Measurements from ENCODE around the gene CAPN5.
"Not testable (repeated sequence)": the region's sequence is repeated elsewhere in the genome, so short reads cannot be mapped to it uniquely, and the experiment has no call there.

The CAPN5 gene

GRCh38 chr11:77066229-77067042, at the start of gene CAPN5:
TSS of gene CAPN5 (plus strand) at chr11:77066971. CDS start at chr11:77084887, 17,916 bp downstream.
- DNase-seq (ENCODE audit: low read depth in 4 of 4, low spot score in 1 of 4): peak; percentile 71 to 84 (median 80)

- not testable (repeated sequence) for DNase-seq (ENCODE audit: low read depth in 4 of 4, low spot score in 1 of 4)
Observed at GRCh38 chr11:77018396-77018924, 48.3 kb upstream of the CAPN5 start.

GRCh38 chr11:77019976-77020595, 46.7 kb upstream of the CAPN5 start:
- DNase-seq (ENCODE audit: low read depth in 4 of 4, low spot score in 1 of 4): no peak

- DNase-seq (ENCODE audit: low read depth in 4 of 4, low spot score in 1 of 4): no peak
Observed at GRCh38 chr11:77020734-77021133, 46.0 kb upstream of the CAPN5 start.

- no peak for DNase-seq (ENCODE audit: low read depth in 4 of 4, low spot score in 1 of 4)
Observed at GRCh38 chr11:77024745-77025144, 42.0 kb upstream of the CAPN5 start.

GRCh38 chr11:77026221-77026620, 40.5 kb upstream of the CAPN5 start:
- no peak for DNase-seq (ENCODE audit: low read depth in 4 of 4, low spot score in 1 of 4)

GRCh38 chr11:77026743-77027142, 40.0 kb upstream of the CAPN5 start:
- no peak for DNase-seq (ENCODE audit: low read depth in 4 of 4, low spot score in 1 of 4)

- DNase-seq (ENCODE audit: low read depth in 4 of 4, low spot score in 1 of 4): no peak
Observed at GRCh38 chr11:77027275-77027674, 39.5 kb upstream of the CAPN5 start.

- DNase-seq (ENCODE audit: low read depth in 4 of 4, low spot score in 1 of 4): no peak
Observed at GRCh38 chr11:77029829-77030228, 36.9 kb upstream of the CAPN5 start.

GRCh38 chr11:77030834-77031414, 35.8 kb upstream of the CAPN5 start:
- no peak for DNase-seq (ENCODE audit: low read depth in 4 of 4, low spot score in 1 of 4)

- DNase-seq (ENCODE audit: low read depth in 4 of 4, low spot score in 1 of 4): no peak
Observed at GRCh38 chr11:77031599-77031998, 35.2 kb upstream of the CAPN5 start.

GRCh38 chr11:77035039-77035438, 31.7 kb upstream of the CAPN5 start:
- no peak for DNase-seq (ENCODE audit: low read depth in 4 of 4, low spot score in 1 of 4)

GRCh38 chr11:77035580-77035979, 31.2 kb upstream of the CAPN5 start:
- no peak for DNase-seq (ENCODE audit: low read depth in 4 of 4, low spot score in 1 of 4)

GRCh38 chr11:77036398-77036797, 30.4 kb upstream of the CAPN5 start:
- no peak for DNase-seq (ENCODE audit: low read depth in 4 of 4, low spot score in 1 of 4)

- DNase-seq (ENCODE audit: low read depth in 4 of 4, low spot score in 1 of 4): no peak
Observed at GRCh38 chr11:77037057-77037456, 29.7 kb upstream of the CAPN5 start.

- no peak for DNase-seq (ENCODE audit: low read depth in 4 of 4, low spot score in 1 of 4)
Observed at GRCh38 chr11:77038029-77038824, 28.5 kb upstream of the CAPN5 start.

GRCh38 chr11:77038825-77039326, 27.9 kb upstream of the CAPN5 start:
- no peak for DNase-seq (ENCODE audit: low read depth in 4 of 4, low spot score in 1 of 4)

GRCh38 chr11:77039491-77040400, 27.0 kb upstream of the CAPN5 start:
- no peak for DNase-seq (ENCODE audit: low read depth in 4 of 4, low spot score in 1 of 4)

GRCh38 chr11:77040401-77040777, 26.4 kb upstream of the CAPN5 start:
- no peak for DNase-seq (ENCODE audit: low read depth in 4 of 4, low spot score in 1 of 4)

- no peak for DNase-seq (ENCODE audit: low read depth in 4 of 4, low spot score in 1 of 4)
Observed at GRCh38 chr11:77040889-77041288, 25.9 kb upstream of the CAPN5 start.
